NB4 (cell line): ENCODE measurements around the gene DAAM1.

Experiments
- CTCF ChIP-seq: IDR thresholded peaks from one replicate; pipeline ENCODE4 v1.5.1; 2012; ENCODE audit warnings: low read depth, low read length
- MYC ChIP-seq: IDR thresholded peaks from 2 replicates; pipeline ENCODE4 v1.6.1; 2011; ENCODE audit warnings: low read depth, low read length
- POLR2A ChIP-seq: IDR thresholded peaks from 2 replicates; pipeline ENCODE4 v1.6.1; 2011; ENCODE audit warnings: mild to moderate bottlenecking; ENCODE audit not compliant: insufficient read length; ENCODE audit errors: extremely low read depth

- TF ChIP-seq POLR2A, result no peak
- TF ChIP-seq MYC, result no peak
- TF ChIP-seq CTCF, result no peak
Observed at GRCh38 chr14:59377491-59377890, 189.0 kb downstream of the DAAM1 start.
